ENCODE results near the gene EMX1. TPM values are rescaled to one million over a fixed set of nuclear protein-coding genes. Genes with fewer than 3 reads are reported as not detected.

Gene EMX1
- total and polyA plus RNA-seq, 9 donors = 0.20 to 1.1 (median 0.28) TPM; not detected in 5

DNA sequence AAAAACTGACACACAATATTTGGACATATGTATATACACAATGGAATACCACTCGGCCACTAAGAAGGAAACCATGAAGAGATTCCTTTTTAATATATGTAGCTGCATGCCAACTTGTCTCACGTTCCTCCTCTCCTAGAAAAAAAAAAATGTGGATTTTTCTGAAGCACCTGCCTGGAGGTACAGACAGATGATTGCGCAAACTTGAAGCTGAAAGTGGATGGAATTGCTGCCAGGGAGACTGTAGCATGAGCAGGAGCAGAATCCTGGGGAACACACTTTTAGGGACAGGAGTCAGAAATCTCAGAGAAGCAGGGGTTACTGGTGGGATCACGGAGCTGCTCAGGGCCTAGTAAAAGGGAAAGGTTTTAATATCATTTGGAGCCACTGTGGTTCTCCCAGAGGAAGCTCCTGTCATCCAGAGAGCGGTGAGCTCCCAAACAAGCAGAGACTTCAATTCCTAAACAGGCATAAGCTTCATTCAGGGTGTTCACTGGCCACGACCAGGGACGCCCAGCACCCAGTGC is 30.8 kb upstream of the EMX1 start:
- no peak for DNase-seq
- 46 to 51% (median 46%) methylated on average over 7 of the region's 7 CpGs for WGBS, 3 donors
- no peaks in the 10 kb centered on the region for H3K36me3 ChIP-seq
- no peaks in the 10 kb centered on the region for H3K27me3 ChIP-seq
- H3K9me3 ChIP-seq = no peaks in the 10 kb centered on the region
- H3K27ac ChIP-seq = peak overlapping the region; percentile 74 to 79
- H3K4me3 ChIP-seq = peak overlapping the region; percentile 47
- no peak for TF ChIP-seq EP300 (IDR thresholded peaks at IDR 0.05)
- no peak for TF ChIP-seq POLR2A (IDR thresholded peaks at IDR 0.05)
- TF ChIP-seq, protein P1, sequence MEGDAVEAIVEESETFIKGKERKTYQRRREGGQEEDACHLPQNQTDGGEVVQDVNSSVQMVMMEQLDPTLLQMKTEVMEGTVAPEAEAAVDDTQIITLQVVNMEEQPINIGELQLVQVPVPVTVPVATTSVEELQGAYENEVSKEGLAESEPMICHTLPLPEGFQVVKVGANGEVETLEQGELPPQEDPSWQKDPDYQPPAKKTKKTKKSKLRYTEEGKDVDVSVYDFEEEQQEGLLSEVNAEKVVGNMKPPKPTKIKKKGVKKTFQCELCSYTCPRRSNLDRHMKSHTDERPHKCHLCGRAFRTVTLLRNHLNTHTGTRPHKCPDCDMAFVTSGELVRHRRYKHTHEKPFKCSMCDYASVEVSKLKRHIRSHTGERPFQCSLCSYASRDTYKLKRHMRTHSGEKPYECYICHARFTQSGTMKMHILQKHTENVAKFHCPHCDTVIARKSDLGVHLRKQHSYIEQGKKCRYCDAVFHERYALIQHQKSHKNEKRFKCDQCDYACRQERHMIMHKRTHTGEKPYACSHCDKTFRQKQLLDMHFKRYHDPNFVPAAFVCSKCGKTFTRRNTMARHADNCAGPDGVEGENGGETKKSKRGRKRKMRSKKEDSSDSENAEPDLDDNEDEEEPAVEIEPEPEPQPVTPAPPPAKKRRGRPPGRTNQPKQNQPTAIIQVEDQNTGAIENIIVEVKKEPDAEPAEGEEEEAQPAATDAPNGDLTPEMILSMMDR (IDR thresholded peaks at IDR 0.05) = no peak
- intact Hi-C loops (cut with DNase I) = loop anchor here in 2 of 4 donors (10.0 kb wide), 2 partner anchors 288 to 1342 kb away; no protein-coding TSS in a partner anchor
- peaks cover 7% of the 10 kb centered on the region for H3K4me1 ChIP-seq (ENCODE audit: insufficient read depth)

DNA sequence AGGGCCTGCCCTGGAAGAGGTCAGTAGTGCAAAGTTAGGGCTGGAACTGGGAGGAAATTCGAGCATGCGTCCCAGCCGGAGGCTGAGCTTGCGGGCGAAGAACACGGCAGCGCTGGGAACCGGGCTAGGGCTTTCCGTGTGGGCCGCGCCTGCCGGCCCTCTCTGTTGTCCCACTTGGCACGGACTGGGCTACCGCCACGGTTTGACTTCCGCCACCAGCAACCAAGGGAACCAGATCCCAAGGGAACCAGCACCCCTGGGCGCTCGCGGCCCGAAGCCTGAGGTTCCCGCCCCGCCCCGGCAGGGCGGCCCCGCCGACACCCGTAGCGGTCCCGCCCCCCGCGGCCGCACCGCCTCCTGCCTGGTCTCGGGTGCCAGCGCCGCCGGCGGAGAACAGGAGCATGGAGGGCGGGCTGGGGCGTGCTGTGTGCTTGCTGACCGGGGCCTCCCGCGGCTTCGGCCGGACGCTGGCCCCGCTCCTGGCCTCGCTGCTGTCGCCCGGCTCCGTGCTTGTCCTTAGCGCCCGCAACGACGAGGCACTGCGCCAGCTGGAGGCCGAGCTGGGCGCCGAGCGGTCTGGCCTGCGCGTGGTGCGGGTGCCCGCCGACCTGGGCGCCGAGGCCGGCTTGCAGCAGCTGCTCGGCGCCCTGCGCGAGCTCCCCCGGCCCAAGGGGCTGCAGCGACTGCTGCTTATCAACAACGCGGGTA is 30.1 kb upstream of the EMX1 start, which contains the start of gene SPR:
SPR (plus strand) TSS at position 377 of the 708 bp plus-strand sequence; CDS start at position 402, 25 bp downstream.
- intact Hi-C loops (cut with DNase I) = loop anchor here in 2 of 4 donors (10.0 kb wide), 2 partner anchors 288 to 1342 kb away; no protein-coding TSS in a partner anchor
- TF ChIP-seq POLR2A (IDR thresholded peaks at IDR 0.05) = no peak
- TF ChIP-seq EP300 (IDR thresholded peaks at IDR 0.05) = no peak
- TF ChIP-seq, protein P1 (IDR thresholded peaks at IDR 0.05) = no peak
- H3K9me3 ChIP-seq = no peaks in the 10 kb centered on the region
- H3K4me1 ChIP-seq (ENCODE audit: insufficient read depth) = peaks cover 7% of the 10 kb centered on the region
- WGBS, 3 donors = 0 to 1% (median 0%) methylated on average over 47 to 76 of the region's 76 CpGs
- peak within 1 kb of the TSS; percentile 47 for H3K4me3 ChIP-seq
- no peaks in the 10 kb centered on the region for H3K36me3 ChIP-seq
- H3K27ac ChIP-seq = peak within 1 kb of the TSS; percentile 74 to 79
- H3K27me3 ChIP-seq = no peaks in the 10 kb centered on the region
- peak; percentile 62 to 78 (median 68) for DNase-seq

DNA sequence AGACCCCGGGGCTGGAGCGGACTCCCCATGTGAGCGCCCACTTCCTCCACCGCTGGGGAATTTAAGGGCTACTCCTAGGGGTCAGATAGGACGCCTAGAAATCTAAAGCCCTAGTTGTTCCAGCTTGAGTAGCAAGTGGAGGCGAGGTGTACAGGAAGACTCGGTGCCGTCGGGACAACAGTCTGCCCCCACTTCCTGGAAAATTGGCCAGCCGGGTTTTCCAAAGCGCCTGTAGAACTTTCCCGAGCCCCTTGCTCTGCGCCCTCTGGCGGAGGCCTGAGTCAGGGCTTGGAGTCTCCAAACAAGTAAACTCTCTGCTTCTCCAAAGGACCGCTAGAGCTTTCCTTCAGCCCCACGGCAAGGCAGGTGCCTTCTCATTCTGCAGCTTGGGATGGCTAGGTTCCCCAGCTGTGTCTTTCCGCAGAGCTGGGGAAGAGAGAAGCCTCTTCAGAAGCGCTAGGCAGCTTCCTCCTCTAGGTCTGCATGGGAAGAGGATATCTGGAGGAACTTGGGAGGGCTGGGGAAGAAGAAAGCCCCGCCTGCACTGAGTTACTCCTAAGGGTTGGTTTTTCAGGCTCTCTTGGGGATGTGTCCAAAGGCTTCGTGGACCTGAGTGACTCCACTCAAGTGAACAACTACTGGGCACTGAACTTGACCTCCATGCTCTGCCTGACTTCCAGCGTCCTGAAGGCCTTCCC is 29.4 kb upstream of the EMX1 start:
- H3K4me1 ChIP-seq (ENCODE audit: insufficient read depth) = peaks cover 7% of the 10 kb centered on the region
- TF ChIP-seq, protein P1 (IDR thresholded peaks at IDR 0.05) = peak; percentile 68 to 80 (median 78)
- no peak for TF ChIP-seq EP300 (IDR thresholded peaks at IDR 0.05)
- no peaks in the 10 kb centered on the region for H3K9me3 ChIP-seq
- peak; percentile 87 to 93 (median 90) for DNase-seq
- peak overlapping the region; percentile 47 for H3K4me3 ChIP-seq
- intact Hi-C loops (cut with DNase I) = loop anchor here in 2 of 4 donors (10.0 kb wide), 2 partner anchors 287 to 1343 kb away; no protein-coding TSS in a partner anchor
- no peaks in the 10 kb centered on the region for H3K36me3 ChIP-seq
- 6 to 11% (median 7%) methylated on average over 21 of the region's 21 CpGs for WGBS, 3 donors
- H3K27me3 ChIP-seq = no peaks in the 10 kb centered on the region
- H3K27ac ChIP-seq = peak overlapping the region; percentile 74 to 79

DNA sequence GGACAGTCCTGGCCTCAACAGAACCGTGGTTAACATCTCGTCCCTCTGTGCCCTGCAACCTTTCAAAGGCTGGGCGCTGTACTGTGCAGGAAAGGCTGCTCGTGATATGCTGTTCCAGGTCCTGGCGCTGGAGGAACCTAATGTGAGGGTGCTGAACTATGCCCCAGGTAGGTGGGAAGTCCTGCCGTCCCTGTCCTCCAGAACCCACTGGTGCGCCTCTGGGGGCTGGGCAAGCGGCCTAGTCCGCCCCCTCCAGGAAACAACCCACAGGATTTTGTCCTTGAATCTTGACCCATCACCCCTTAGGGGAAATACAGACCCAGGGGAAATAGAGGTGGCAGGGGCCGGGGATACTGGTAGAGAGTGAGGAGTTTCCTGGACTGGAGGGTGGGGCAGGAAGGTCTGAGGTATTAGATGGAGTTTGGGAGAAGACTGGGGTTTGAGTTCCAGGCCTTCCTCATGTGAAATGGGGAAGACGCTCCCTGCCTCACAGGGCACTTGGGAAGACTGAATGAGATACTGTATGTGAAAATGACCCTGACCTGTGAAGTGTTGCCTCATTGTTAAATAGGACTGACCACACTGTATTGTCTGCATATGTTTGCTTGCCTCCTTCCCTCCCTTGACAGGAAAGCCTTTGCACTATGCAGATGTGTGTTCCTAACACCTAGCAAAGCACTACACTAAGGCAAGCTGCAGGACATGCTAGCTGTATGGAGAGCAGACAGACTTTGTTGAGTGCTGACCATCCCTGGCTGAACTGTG is 28.7 kb upstream of the EMX1 start:
- H3K4me3 ChIP-seq = peak overlapping the region; percentile 47
- TF ChIP-seq POLR2A (IDR thresholded peaks at IDR 0.05) = no peak
- TF ChIP-seq EP300 (IDR thresholded peaks at IDR 0.05) = no peak
- TF ChIP-seq, protein P1 (IDR thresholded peaks at IDR 0.05) = no peak
- intact Hi-C loops (cut with DNase I) = loop anchor here in 2 of 4 donors (10.0 kb wide), 2 partner anchors 286 to 1344 kb away; no protein-coding TSS in a partner anchor
- H3K27ac ChIP-seq = no peak overlapping the region
- no peaks in the 10 kb centered on the region for H3K27me3 ChIP-seq
- H3K4me1 ChIP-seq (ENCODE audit: insufficient read depth) = peaks cover 7% of the 10 kb centered on the region
- no peaks in the 10 kb centered on the region for H3K9me3 ChIP-seq
- 79 to 89% (median 82%) methylated on average over 11 of the region's 11 CpGs for WGBS, 3 donors
- DNase-seq = no peak
- no peaks in the 10 kb centered on the region for H3K36me3 ChIP-seq

Measured in ovary (tissue), 9 donors.